ENCODE measurements around the gene NANOG. TPM values are rescaled to one million over a fixed set of nuclear protein-coding genes. Genes with fewer than 3 reads are reported as not detected.
"Not testable (repeated sequence)": the region's sequence is repeated elsewhere in the genome, so short reads cannot be mapped to it uniquely, and the experiment has no call there.

Gene NANOG
- not detected for total RNA-seq

- DNase-seq (ENCODE audit: low spot score in 2 of 2); H3K27ac ChIP-seq; H3K4me3 ChIP-seq; H3K4me1 ChIP-seq; intact Hi-C loops (cut with DNase I); H3K9me3 ChIP-seq; H3K36me3 ChIP-seq; H3K27me3 ChIP-seq: not testable (repeated sequence)
These were observed at the start of gene NANOG for GRCh38 chr12:7788884-7789528. Gene NANOG, plus strand, starts transcription at chr12:7789402. Its CDS starts 213 bp downstream, at chr12:7789615.

GRCh38 chr12:7747246-7747645 is 42.0 kb upstream of the NANOG start, which contains the start of gene CLEC4C:
Gene CLEC4C, minus strand, starts transcription at chr12:7747375. Its CDS starts 27 bp downstream, at chr12:7747348.
- H3K4me3 ChIP-seq = no peak within 1 kb of the TSS
- H3K9me3 ChIP-seq = no peaks in the 10 kb centered on the region
- DNase-seq (ENCODE audit: low spot score in 2 of 2) = no peak
- H3K27me3 ChIP-seq = no peaks in the 10 kb centered on the region
- H3K4me1 ChIP-seq = no peaks in the 10 kb centered on the region
- no peaks in the 10 kb centered on the region for H3K36me3 ChIP-seq
- intact Hi-C loops (cut with DNase I) = no loop called here
- no peak for TF ChIP-seq CTCF (IDR thresholded peaks at IDR 0.05)
- H3K27ac ChIP-seq = no peak within 1 kb of the TSS

- Histone ChIP-seq H3K4me3 (no peak overlapping the region), H3K9me3 (no peaks in the 10 kb centered on the region), H3K27me3 (no peaks in the 10 kb centered on the region), H3K4me1 (no peaks in the 10 kb centered on the region), H3K27ac (no peak overlapping the region), H3K36me3 (no peaks in the 10 kb centered on the region)
- intact Hi-C loops (cut with DNase I) = no loop called here
- DNase-seq (ENCODE audit: low spot score in 2 of 2) = no peak
- TF ChIP-seq CTCF (IDR thresholded peaks at IDR 0.05) = no peak
These were observed 40.4 kb upstream of the NANOG start for GRCh38 chr12:7748852-7749251.

- H3K4me3 ChIP-seq = no peak overlapping the region
- no peaks in the 10 kb centered on the region for H3K27me3 ChIP-seq
- TF ChIP-seq CTCF (IDR thresholded peaks at IDR 0.05) = no peak
- no peaks in the 10 kb centered on the region for H3K36me3 ChIP-seq
- H3K27ac ChIP-seq = no peak overlapping the region
- no peaks in the 10 kb centered on the region for H3K9me3 ChIP-seq
- no peak for DNase-seq (ENCODE audit: low spot score in 2 of 2)
- no peaks in the 10 kb centered on the region for H3K4me1 ChIP-seq
- intact Hi-C loops (cut with DNase I) = no loop called here
These were observed 39.8 kb upstream of the NANOG start for GRCh38 chr12:7749442-7749841.

- no peaks in the 10 kb centered on the region for H3K27me3 ChIP-seq
- no peak overlapping the region for H3K27ac ChIP-seq
- no peaks in the 10 kb centered on the region for H3K9me3 ChIP-seq
- intact Hi-C loops (cut with DNase I) = no loop called here
- no peak for DNase-seq (ENCODE audit: low spot score in 2 of 2)
- no peak overlapping the region for H3K4me3 ChIP-seq
- no peaks in the 10 kb centered on the region for H3K4me1 ChIP-seq
- no peaks in the 10 kb centered on the region for H3K36me3 ChIP-seq
- TF ChIP-seq CTCF (IDR thresholded peaks at IDR 0.05) = no peak
These were observed 38.9 kb upstream of the NANOG start for GRCh38 chr12:7750350-7750749.

- Histone ChIP-seq H3K4me1 (no peaks in the 10 kb centered on the region), H3K36me3 (no peaks in the 10 kb centered on the region), H3K4me3 (no peak overlapping the region), H3K27ac (no peak overlapping the region), H3K27me3 (no peaks in the 10 kb centered on the region), H3K9me3 (no peaks in the 10 kb centered on the region)
- no peak for TF ChIP-seq CTCF (IDR thresholded peaks at IDR 0.05)
- intact Hi-C loops (cut with DNase I) = no loop called here
- no peak for DNase-seq (ENCODE audit: low spot score in 2 of 2)
These were observed 37.8 kb upstream of the NANOG start for GRCh38 chr12:7751394-7751793.

- H3K4me3 ChIP-seq; H3K27ac ChIP-seq; H3K36me3 ChIP-seq; H3K4me1 ChIP-seq; H3K9me3 ChIP-seq; DNase-seq (ENCODE audit: low spot score in 2 of 2); H3K27me3 ChIP-seq; intact Hi-C loops (cut with DNase I): not testable (repeated sequence)
These were observed 37.0 kb upstream of the NANOG start for GRCh38 chr12:7751941-7752922.

GRCh38 chr12:7755668-7756067 is 33.5 kb upstream of the NANOG start:
- intact Hi-C loops (cut with DNase I); H3K9me3 ChIP-seq; DNase-seq (ENCODE audit: low spot score in 2 of 2); H3K36me3 ChIP-seq; H3K27ac ChIP-seq; H3K4me3 ChIP-seq; H3K4me1 ChIP-seq; H3K27me3 ChIP-seq: not testable (repeated sequence)
